Measurements from ENCODE around the gene CNOT6. TPM values are rescaled to one million over a fixed set of nuclear protein-coding genes. Genes with fewer than 3 reads are reported as not detected.

The CNOT6 gene
- total and polyA plus RNA-seq, 2 experiments from 2014 or later: 13.2 to 20.3 TPM

- no peak overlapping the region for H3K27ac ChIP-seq
- DNase-seq (ENCODE audit: low read depth in 1 of 2, low spot score in 1 of 2): no peak
- H3K27me3 ChIP-seq: peaks cover 79% of the 10 kb centered on the region
- peaks cover 7% of the 10 kb centered on the region for H3K4me1 ChIP-seq (ENCODE audit: low read depth)
- H3K9me3 ChIP-seq (ENCODE audit: low read depth): no peaks in the 10 kb centered on the region
- no peak for TF ChIP-seq CTCF (IDR thresholded peaks at IDR 0.05; ENCODE audit: low read depth, low read length)
- H3K36me3 ChIP-seq: no peaks in the 10 kb centered on the region
- H3K4me3 ChIP-seq: peak overlapping the region; percentile 27
Observed at GRCh38 chr5:180589771-180590542, 95.8 kb downstream of the CNOT6 start.

DNA sequence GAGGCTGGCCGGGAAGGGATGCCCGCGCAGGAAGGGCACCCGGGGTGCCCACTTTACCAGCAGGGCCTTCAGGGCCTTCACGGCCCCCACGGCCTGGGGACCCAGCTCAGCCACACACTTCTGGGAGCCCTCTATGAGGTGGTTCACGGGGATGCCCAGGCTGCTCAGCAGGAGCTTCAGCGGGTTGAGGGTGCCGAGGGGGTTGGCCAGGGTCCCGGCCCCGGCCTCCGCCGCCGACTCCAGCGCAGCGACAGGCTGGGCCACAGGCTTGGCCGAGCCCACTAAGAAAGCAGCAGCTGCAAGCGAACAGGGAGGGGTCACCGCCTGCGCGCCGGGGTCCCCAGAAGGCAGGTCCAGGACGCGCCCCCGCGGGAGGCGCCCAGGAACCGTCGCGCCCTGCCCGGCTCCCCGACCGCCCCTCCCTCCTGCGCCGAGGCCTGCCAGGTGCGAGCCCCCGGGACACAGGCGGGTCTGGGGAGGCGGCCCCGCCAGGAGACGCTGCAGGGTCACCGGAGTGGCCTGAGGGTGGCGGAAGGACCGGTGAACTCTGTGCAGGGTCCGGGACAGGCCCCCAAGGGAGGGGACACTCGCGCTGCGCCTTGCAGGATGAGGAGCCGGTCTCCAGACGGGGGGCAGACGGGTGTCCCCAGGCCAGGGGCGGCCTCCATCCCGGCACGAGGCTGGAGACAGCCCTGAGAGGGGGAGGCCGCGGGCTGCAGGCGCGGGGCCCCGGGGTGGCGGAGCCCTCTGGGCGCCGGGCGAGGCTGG, 96.5 kb downstream of the CNOT6 start:
- Histone ChIP-seq H3K27me3 (peaks cover 79% of the 10 kb centered on the region), H3K36me3 (no peaks in the 10 kb centered on the region), H3K27ac (no peak overlapping the region), H3K4me3 (peak overlapping the region; percentile 27), H3K9me3 (ENCODE audit: low read depth) (no peaks in the 10 kb centered on the region), H3K4me1 (ENCODE audit: low read depth) (peaks cover 7% of the 10 kb centered on the region)
- no peak for TF ChIP-seq CTCF (IDR thresholded peaks at IDR 0.05; ENCODE audit: low read depth, low read length)
- no peak for DNase-seq (ENCODE audit: low read depth in 1 of 2, low spot score in 1 of 2)

DNA sequence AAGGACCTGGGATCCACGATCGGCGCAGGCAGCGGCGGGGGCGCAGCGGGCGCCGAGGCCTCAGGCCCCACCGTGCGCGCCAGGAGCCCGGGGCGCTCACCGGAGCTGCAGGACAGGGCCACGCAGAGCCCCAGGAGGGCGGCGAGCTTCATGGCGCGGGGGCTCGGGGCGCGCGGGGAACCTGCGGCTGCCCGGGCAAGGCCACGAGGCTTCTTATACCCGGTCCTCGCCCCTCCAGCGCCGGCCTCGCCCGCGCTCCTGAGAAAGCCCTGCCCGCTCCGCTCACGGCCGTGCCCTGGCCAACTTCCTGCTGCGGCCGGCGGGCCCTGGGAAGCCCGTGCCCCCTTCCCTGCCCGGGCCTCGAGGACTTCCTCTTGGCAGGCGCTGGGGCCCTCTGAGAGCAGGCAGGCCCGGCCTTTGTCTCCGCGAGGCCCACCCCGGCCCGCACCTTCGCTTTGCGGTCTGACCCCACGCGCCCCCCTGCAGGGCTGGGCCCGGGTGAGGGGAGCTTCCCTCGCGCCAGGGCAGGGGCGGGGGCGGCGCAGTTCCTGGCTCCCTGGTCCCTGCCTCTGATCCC, 97.2 kb downstream of the CNOT6 start, which contains the start of gene SCGB3A1:
Gene SCGB3A1 (minus strand): TSS at position 189 of the 577 bp plus-strand sequence. CDS start 37 bp downstream, at position 152.
- Histone ChIP-seq H3K4me3 (peak within 1 kb of the TSS; percentile 27), H3K9me3 (ENCODE audit: low read depth) (no peaks in the 10 kb centered on the region), H3K4me1 (ENCODE audit: low read depth) (peaks cover 7% of the 10 kb centered on the region), H3K36me3 (no peaks in the 10 kb centered on the region), H3K27ac (no peak within 1 kb of the TSS), H3K27me3 (peaks cover 73% of the 10 kb centered on the region)
- TF ChIP-seq CTCF (IDR thresholded peaks at IDR 0.05; ENCODE audit: low read depth, low read length): no peak
- peak in 1 of 2 donors; percentile 22 for DNase-seq (ENCODE audit: low read depth in 1 of 2, low spot score in 1 of 2)

GRCh38 chr5:180592176-180592575, 98.0 kb downstream of the CNOT6 start:
- DNase-seq (ENCODE audit: low read depth in 1 of 2, low spot score in 1 of 2): no peak
- no peak overlapping the region for H3K4me3 ChIP-seq
- H3K36me3 ChIP-seq: no peaks in the 10 kb centered on the region
- TF ChIP-seq CTCF (IDR thresholded peaks at IDR 0.05; ENCODE audit: low read depth, low read length): no peak
- H3K27ac ChIP-seq: no peak overlapping the region
- peaks cover 7% of the 10 kb centered on the region for H3K4me1 ChIP-seq (ENCODE audit: low read depth)
- peaks cover 67% of the 10 kb centered on the region for H3K27me3 ChIP-seq
- no peaks in the 10 kb centered on the region for H3K9me3 ChIP-seq (ENCODE audit: low read depth)

- Histone ChIP-seq H3K4me3 (no peak overlapping the region), H3K27me3 (peaks cover 53% of the 10 kb centered on the region), H3K9me3 (ENCODE audit: low read depth) (no peaks in the 10 kb centered on the region), H3K4me1 (ENCODE audit: low read depth) (peaks cover 7% of the 10 kb centered on the region), H3K27ac (no peak overlapping the region), H3K36me3 (no peaks in the 10 kb centered on the region)
- no peak for DNase-seq (ENCODE audit: low read depth in 1 of 2, low spot score in 1 of 2)
- no peak for TF ChIP-seq CTCF (IDR thresholded peaks at IDR 0.05; ENCODE audit: low read depth, low read length)
Observed at GRCh38 chr5:180593446-180594206, 99.4 kb downstream of the CNOT6 start.
